Left lung (tissue), 10 donors: ENCODE data around the gene RESP18. TPM values are rescaled to one million over a fixed set of nuclear protein-coding genes. Genes with fewer than 3 reads are reported as not detected.

Experiments used
- ATAC-seq: fragments of 200-7000 bp; cut with Tn5 transposase; one replicate; pipeline ENCODE4 v1.9.1; 2020; ENCODE audit warnings: moderate library complexity
- DNase-seq, 4 donors: peaks; one replicate each; pipeline ENCODE4 v3.0.0-alpha.2; 2013 to 2020
- H3K27ac ChIP-seq, 2 donors: fragments of 200-600 bp; sonication (generic) in 1 of 2; one replicate each; pipeline versions ENCODE4 v1.5.0 to v1.8.0; 2020 to 2021
- H3K27me3 ChIP-seq, 2 donors: fragments of 200-600 bp; sonication (generic) in 1 of 2; one replicate each; pipeline versions ENCODE4 v1.5.0 to v1.8.0; 2020 to 2021
- H3K36me3 ChIP-seq, 2 donors: fragments of 200-600 bp; sonication (generic) in 1 of 2; one replicate each; pipeline versions ENCODE4 v1.5.0 to v1.8.0; 2020 to 2021
- H3K4me1 ChIP-seq, 2 donors: fragments of 200-600 bp; one replicate each; pipeline ENCODE4 v1.8.0; 2021
- H3K4me3 ChIP-seq, 2 donors: fragments of 200-600 bp; sonication (generic) in 1 of 2; one replicate each; pipeline versions ENCODE4 v1.5.0 to v1.8.0; 2020 to 2021; ENCODE audit warnings: mild to moderate bottlenecking in 1 of 2
- H3K9me3 ChIP-seq, 2 donors: fragments of 200-600 bp; sonication (generic) in 1 of 2; one replicate each; pipeline versions ENCODE4 v1.5.0 to v1.8.0; 2020 to 2021
- intact Hi-C, 2 donors: fragments of 100-400 bp; cut with DNase I; formaldehyde crosslinking; loops; one replicate each; pipeline versions ENCODE4 v1.11.2 to v1.14.2; 2022
- polyA plus RNA-seq, 6 donors: library from polyadenylated mRNA; unstranded; fragments of 120-200 nt; gene quantifications; one replicate each; pipeline ENCODE4 v1.2.1, GENCODE V29; 2013; ENCODE audit not compliant: insufficient read length in 6 of 6
- total RNA-seq, 2 donors: library from RNA; stranded (reverse); fragmentation: NEBNext Ultra II Directional; extraction: Animal tissue kit (Norgen Biotek cat#: 25700); gene quantifications; one replicate each; pipeline ENCODE4 v1.2.1, GENCODE V29; 2021
- TF ChIP-seq, protein P1 (sequence below), 2 donors: fragments of 200-600 bp; sonication (generic) in 1 of 2; IDR thresholded peaks; one replicate each; pipeline versions ENCODE4 v1.5.0 to v1.8.0; 2021; ENCODE audit warnings: antibody characterized with exemption in 2 of 2
- donor health status: DM: no; HTN: yes; CAD: no.
- donor health status: DM: no; HTN: no; CAD: no.

Gene RESP18
- total and polyA plus RNA-seq, 8 donors, result not detected

- TF ChIP-seq, protein P1, sequence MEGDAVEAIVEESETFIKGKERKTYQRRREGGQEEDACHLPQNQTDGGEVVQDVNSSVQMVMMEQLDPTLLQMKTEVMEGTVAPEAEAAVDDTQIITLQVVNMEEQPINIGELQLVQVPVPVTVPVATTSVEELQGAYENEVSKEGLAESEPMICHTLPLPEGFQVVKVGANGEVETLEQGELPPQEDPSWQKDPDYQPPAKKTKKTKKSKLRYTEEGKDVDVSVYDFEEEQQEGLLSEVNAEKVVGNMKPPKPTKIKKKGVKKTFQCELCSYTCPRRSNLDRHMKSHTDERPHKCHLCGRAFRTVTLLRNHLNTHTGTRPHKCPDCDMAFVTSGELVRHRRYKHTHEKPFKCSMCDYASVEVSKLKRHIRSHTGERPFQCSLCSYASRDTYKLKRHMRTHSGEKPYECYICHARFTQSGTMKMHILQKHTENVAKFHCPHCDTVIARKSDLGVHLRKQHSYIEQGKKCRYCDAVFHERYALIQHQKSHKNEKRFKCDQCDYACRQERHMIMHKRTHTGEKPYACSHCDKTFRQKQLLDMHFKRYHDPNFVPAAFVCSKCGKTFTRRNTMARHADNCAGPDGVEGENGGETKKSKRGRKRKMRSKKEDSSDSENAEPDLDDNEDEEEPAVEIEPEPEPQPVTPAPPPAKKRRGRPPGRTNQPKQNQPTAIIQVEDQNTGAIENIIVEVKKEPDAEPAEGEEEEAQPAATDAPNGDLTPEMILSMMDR (IDR thresholded peaks at IDR 0.05), result no peak
- intact Hi-C loops, result no loop called here
- no peak for ATAC-seq
- Histone ChIP-seq H3K4me1 (peaks cover 0 to 6% of the 10 kb centered on the region in 2 donors), H3K9me3 (no peaks in the 10 kb centered on the region), H3K27ac (no peak overlapping the region), H3K27me3 (no peaks in the 10 kb centered on the region), H3K36me3 (peaks cover 0 to 59% of the 10 kb centered on the region in 2 donors), H3K4me3 (no peak overlapping the region)
- peak in 1 of 4 donors; percentile 21 for DNase-seq
Observed at GRCh38 chr2:219285894-219286425, 46.6 kb downstream of the RESP18 start.

- intact Hi-C loops, result no loop called here
- H3K27me3 ChIP-seq, result no peaks in the 10 kb centered on the region
- H3K4me1 ChIP-seq, result peaks cover 0 to 12% of the 10 kb centered on the region in 2 donors
- H3K4me3 ChIP-seq, result no peak overlapping the region
- DNase-seq, result no peak
- H3K36me3 ChIP-seq, result peaks cover 0 to 60% of the 10 kb centered on the region in 2 donors
- TF ChIP-seq, protein P1 (IDR thresholded peaks at IDR 0.05), result no peak
- H3K27ac ChIP-seq, result no peak overlapping the region
- no peaks in the 10 kb centered on the region for H3K9me3 ChIP-seq
- ATAC-seq, result no peak
Observed at GRCh38 chr2:219285373-219285735, 47.2 kb downstream of the RESP18 start.

- Histone ChIP-seq H3K36me3 (peaks cover 0 to 60% of the 10 kb centered on the region in 2 donors), H3K4me1 (peaks cover 5 to 18% of the 10 kb centered on the region in 2 donors), H3K27ac (no peak overlapping the region), H3K4me3 (no peak overlapping the region), H3K9me3 (no peaks in the 10 kb centered on the region), H3K27me3 (no peaks in the 10 kb centered on the region)
- intact Hi-C loops, result no loop called here
- no peak for DNase-seq
- ATAC-seq, result no peak
- TF ChIP-seq, protein P1 (IDR thresholded peaks at IDR 0.05), result no peak
Observed at GRCh38 chr2:219284501-219285372, 47.8 kb downstream of the RESP18 start.

- Histone ChIP-seq H3K36me3 (peaks cover 0 to 60% of the 10 kb centered on the region in 2 donors), H3K27ac (no peak overlapping the region), H3K27me3 (no peaks in the 10 kb centered on the region), H3K4me3 (no peak overlapping the region), H3K9me3 (no peaks in the 10 kb centered on the region), H3K4me1 (peaks cover 13 to 31% of the 10 kb centered on the region in 2 donors)
- no peak for ATAC-seq
- no peak for DNase-seq
- TF ChIP-seq, protein P1 (IDR thresholded peaks at IDR 0.05), result no peak
- intact Hi-C loops, result no loop called here
Observed at GRCh38 chr2:219282943-219283581, 49.5 kb downstream of the RESP18 start.

- Histone ChIP-seq H3K4me3 (no peak overlapping the region), H3K36me3 (peaks cover 0 to 60% of the 10 kb centered on the region in 2 donors)
Observed at GRCh38 chr2:219282375-219282774, 50.2 kb downstream of the RESP18 start.

More at GRCh38 chr2:219282375-219282774, 50.2 kb downstream of the RESP18 start:
- no peak overlapping the region for H3K27ac ChIP-seq
- DNase-seq, result no peak
- no peaks in the 10 kb centered on the region for H3K27me3 ChIP-seq
- TF ChIP-seq, protein P1 (IDR thresholded peaks at IDR 0.05), result no peak
- no peaks in the 10 kb centered on the region for H3K9me3 ChIP-seq
- no peak for ATAC-seq
- H3K4me1 ChIP-seq, result peaks cover 15 to 38% of the 10 kb centered on the region in 2 donors
- intact Hi-C loops, result no loop called here
